SK-N-SH (cell line): ENCODE results near the gene FAM9C. TPM values are rescaled to one million over a fixed set of nuclear protein-coding genes. Genes with fewer than 3 reads are reported as not detected.
A peak's percentile ranks its signal among the peaks of the same experiment; 100 is the strongest.
"Not testable (repeated sequence)": the region's sequence is repeated elsewhere in the genome, so short reads cannot be mapped to it uniquely, and the experiment has no call there.

Experiments used
- CTCF ChIA-PET: fragments of 300-600, 350-600 bp; formaldehyde crosslinking; extraction: SDS; loops from one replicate; lab custom pipeline; 2021; lab: Yijun Ruan, JAX
- POLR2A ChIA-PET: fragments of 350-600 bp; sonication (Branson Sonifier 250); formaldehyde crosslinking; extraction: SDS; loops from one replicate; lab custom pipeline; 2020; ENCODE audit warnings: antibody characterized with exemption, inconsistent platforms; lab: Yijun Ruan, JAX
- DNase-seq: peaks from one replicate; pipeline ENCODE4 v3.0.0; 2012
- H2AFZ ChIP-seq: fragments of 200-600 bp; sonication (generic); 2 replicates; pipeline ENCODE4 v1.8.1; 2016; ENCODE audit warnings: antibody characterized with exemption, mild to moderate bottlenecking, low read depth
- H3F3A ChIP-seq: fragments of 200-600 bp; sonication (generic); replicated peaks from 2 replicates; pipeline ENCODE3; 2016; ENCODE audit warnings: antibody characterized with exemption, mild to moderate bottlenecking; ENCODE audit not compliant: insufficient read depth
- H3K27ac ChIP-seq, 2 experiments: fragments of 200-500 bp in 1 of 2; fragments of 200-600 bp in 1 of 2; sonication (Bioruptor generic) in 1 of 2; sonication (generic), shearing (Covaris generic) in 1 of 2; 2 replicates each; pipeline versions ENCODE4 v1.5.1 to v1.6.1; 2014 to 2016; ENCODE audit warnings: low read depth in 2 of 2, inconsistent platforms in 1 of 2, low read length in 1 of 2, mild to moderate bottlenecking in 1 of 2, mixed read lengths in 1 of 2
- H3K27me3 ChIP-seq: fragments of 200-600 bp; sonication (generic), shearing (Covaris generic); 2 replicates; pipeline ENCODE4 v1.6.1; 2016; ENCODE audit warnings: mixed run types; ENCODE audit not compliant: insufficient read depth
- H3K36me3 ChIP-seq, 2 experiments: fragments of 200-500 bp in 1 of 2; fragments of 200-600 bp in 1 of 2; sonication (Bioruptor generic) in 1 of 2; sonication (generic) in 1 of 2; replicated peaks in 1 of 2; 2 replicates each; pipeline versions ENCODE3 to v1.5.1; 2014 to 2016; ENCODE audit warnings: low read length in 1 of 2, mild to moderate bottlenecking in 1 of 2; ENCODE audit not compliant: insufficient read depth in 2 of 2, control insufficient read depth in 1 of 2
- H3K4me1 ChIP-seq, 2 experiments: fragments of 200-500 bp in 1 of 2; fragments of 200-600 bp in 1 of 2; sonication (Bioruptor generic) in 1 of 2; sonication (generic), shearing (Covaris generic) in 1 of 2; 2 replicates each; pipeline versions ENCODE4 v1.5.1 to v1.6.1; 2014 to 2016; ENCODE audit warnings: low read depth in 1 of 2, low read length in 1 of 2, mixed run types in 1 of 2; ENCODE audit not compliant: insufficient read depth in 2 of 2, control insufficient read depth in 1 of 2
- H3K4me2 ChIP-seq: fragments of 200-600 bp; sonication (generic), shearing (Covaris generic); 2 replicates; pipeline ENCODE4 v1.6.1; 2017; ENCODE audit warnings: mixed run types
- H3K4me3 ChIP-seq, 2 experiments: fragments of 200-500 bp in 1 of 2; fragments of 200-600 bp in 1 of 2; sonication (Bioruptor generic) in 1 of 2; sonication (generic), shearing (Covaris generic) in 1 of 2; 2 replicates each; pipeline versions ENCODE4 v1.5.1 to v1.8.1; 2014 to 2016; ENCODE audit warnings: low read depth in 2 of 2, inconsistent platforms in 1 of 2, low read length in 1 of 2, mild to moderate bottlenecking in 1 of 2, mixed read lengths in 1 of 2, moderate library complexity in 1 of 2
- H3K79me2 ChIP-seq: fragments of 200-600 bp; sonication (generic); 2 replicates; pipeline ENCODE4 v1.8.1; 2017; ENCODE audit warnings: mild to moderate bottlenecking; ENCODE audit not compliant: insufficient read depth
- H3K9ac ChIP-seq: fragments of 200-600 bp; sonication (generic); 2 replicates; pipeline ENCODE4 v1.6.1; 2017; ENCODE audit warnings: mixed run types
- H3K9me2 ChIP-seq: fragments of 200-600 bp; sonication (generic); 2 replicates; pipeline ENCODE4 v1.6.1; 2017; ENCODE audit warnings: mixed run types
- H3K9me3 ChIP-seq: fragments of 200-600 bp; sonication (generic); 2 replicates; pipeline ENCODE4 v1.6.1; 2017; ENCODE audit warnings: mixed run types, mild to moderate bottlenecking, moderate library complexity
- H4K20me1 ChIP-seq: fragments of 200-600 bp; sonication (generic); 2 replicates; pipeline ENCODE4 v1.6.1; 2017; ENCODE audit warnings: mild to moderate bottlenecking, mixed run types; ENCODE audit not compliant: insufficient read depth
- ELF1 ChIP-seq: IDR thresholded peaks from 2 replicates; pipeline ENCODE4 v1.4.0; 2012
- TCF12 ChIP-seq: IDR thresholded peaks from 2 replicates; pipeline ENCODE4 v1.4.0; 2012
- WGBS: methylation state at CpG from one replicate; pipeline ENCODE4 v1.1.6; 2017; ENCODE audit warnings: low lambda C conversion rate; 5-methylcytosine and 5-hydroxymethylcytosine counted together
- polyA plus RNA-seq, 3 experiments: library from polyadenylated mRNA; depleted of rRNA; stranded (reverse); fragments of >200 nt; gene quantifications; 2 replicates each; pipeline ENCODE4 v1.2.3, GENCODE V29; 2012
- TF ChIP-seq, protein P1 (sequence below): IDR thresholded peaks from 2 replicates; pipeline ENCODE4; 2012

FAM9C gene
- polyA plus RNA-seq, 1 of the 3 experiments (the other 2 are of a cell fraction) = 2.6 TPM

DNA sequence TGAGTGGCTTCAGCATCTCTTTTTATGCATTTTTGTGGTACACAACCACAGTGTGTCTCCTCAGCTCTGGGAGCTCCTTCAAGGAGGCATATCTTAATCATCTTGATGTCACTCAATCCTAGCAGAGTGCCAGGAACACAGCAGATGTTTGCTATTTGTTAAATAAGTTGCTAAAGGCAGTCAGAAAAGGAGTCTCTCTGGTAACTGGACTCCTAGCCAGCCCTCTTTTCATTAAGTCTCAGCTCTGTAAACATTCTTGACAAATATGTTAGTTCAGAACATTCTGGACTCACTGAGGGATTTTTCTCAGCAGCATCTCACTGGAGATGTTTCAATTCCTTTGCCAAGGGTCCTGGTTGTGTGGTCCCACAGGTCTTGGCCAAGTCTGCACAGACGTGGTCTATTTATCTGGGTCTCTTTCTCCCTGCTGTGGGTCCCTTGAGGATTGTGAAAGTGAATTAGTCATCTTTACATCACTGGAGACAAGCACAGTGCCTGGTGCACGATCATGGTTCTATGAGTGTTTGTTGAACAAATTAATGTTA lies 20.3 kb upstream of the FAM9C start:
- DNase-seq = no peak
- ChIA-PET CTCF (interaction anchor here (0.6 kb wide), 1 partner anchor 14 kb away, joined by 3 read pairs; no protein-coding TSS in a partner anchor), POLR2A (no interaction called here)
- Histone ChIP-seq H3K36me3 (peaks cover 0 to 4% of the 10 kb centered on the region in 2 experiments), H3K9ac (no peak overlapping the region), H3K79me2 (no peaks in the 10 kb centered on the region), H2AFZ (no peak overlapping the region), H3K4me1 (peaks cover 0 to 11% of the 10 kb centered on the region in 2 experiments; a peak in 3 of 4 replicates), H3F3A (peaks cover 17% of the 10 kb centered on the region), H3K27me3 (no peaks in the 10 kb centered on the region), H4K20me1 (no peaks in the 10 kb centered on the region), H3K4me2 (no peak overlapping the region), H3K4me3 (no peak overlapping the region), H3K9me3 (no peaks in the 10 kb centered on the region; the same call in 1 of the 2 replicates), H3K27ac (peak overlapping the region in 1 of 2 experiments; percentile 50; a peak in 2 of 4 replicates), H3K9me2 (no peaks in the 10 kb centered on the region)
- 49% methylated on average over 2 of the region's 2 CpGs for WGBS
- TF ChIP-seq TCF12 (peak; percentile 36), ELF1 (no peak)
- TF ChIP-seq, protein P1, sequence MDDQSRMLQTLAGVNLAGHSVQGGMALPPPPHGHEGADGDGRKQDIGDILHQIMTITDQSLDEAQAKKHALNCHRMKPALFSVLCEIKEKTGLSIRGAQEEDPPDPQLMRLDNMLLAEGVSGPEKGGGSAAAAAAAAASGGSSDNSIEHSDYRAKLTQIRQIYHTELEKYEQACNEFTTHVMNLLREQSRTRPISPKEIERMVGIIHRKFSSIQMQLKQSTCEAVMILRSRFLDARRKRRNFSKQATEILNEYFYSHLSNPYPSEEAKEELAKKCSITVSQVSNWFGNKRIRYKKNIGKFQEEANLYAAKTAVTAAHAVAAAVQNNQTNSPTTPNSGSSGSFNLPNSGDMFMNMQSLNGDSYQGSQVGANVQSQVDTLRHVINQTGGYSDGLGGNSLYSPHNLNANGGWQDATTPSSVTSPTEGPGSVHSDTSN = peak; percentile 47; the same call in 1 of the 2 replicates

- H3K9me3 ChIP-seq, CTCF ChIA-PET: not testable (repeated sequence)
These were observed 18.7 kb upstream of the FAM9C start for GRCh38 chrX:13063124-13063523.

DNA sequence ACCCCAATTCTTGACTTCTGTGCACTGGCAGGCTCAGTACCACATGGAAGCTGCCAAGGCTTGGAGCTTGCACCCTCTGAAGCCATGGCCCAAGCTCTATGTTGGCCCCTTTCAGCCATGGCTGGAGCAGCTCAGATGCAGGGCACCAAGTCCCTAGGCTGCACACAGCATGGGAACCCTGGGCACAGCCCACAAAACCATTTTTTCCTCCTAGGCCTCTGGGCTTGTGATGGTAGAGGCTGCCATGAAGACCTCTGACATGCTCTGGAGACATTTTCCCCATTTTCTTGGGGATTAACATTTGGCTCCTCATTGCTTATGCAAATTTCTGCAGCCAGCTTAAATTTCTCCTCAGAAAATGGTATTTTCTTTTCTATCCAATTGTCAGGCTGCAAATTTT lies 17.9 kb upstream of the FAM9C start:
- H3K4me2 ChIP-seq, CTCF ChIA-PET, H3K27ac ChIP-seq, H3K36me3 ChIP-seq, H3K27me3 ChIP-seq, H3K79me2 ChIP-seq, H4K20me1 ChIP-seq, H3K4me3 ChIP-seq, POLR2A ChIA-PET, DNase-seq, H3K9me3 ChIP-seq, H2AFZ ChIP-seq, H3K9ac ChIP-seq, H3K9me2 ChIP-seq: not testable (repeated sequence)
- peaks cover 0 to 11% of the 10 kb centered on the region in 2 experiments; a peak in 3 of 4 replicates for H3K4me1 ChIP-seq
- peaks cover 22% of the 10 kb centered on the region for H3F3A ChIP-seq

More at GRCh38 chrX:13063124-13063523, 18.7 kb upstream of the FAM9C start:
- H3K4me2 ChIP-seq, DNase-seq, H4K20me1 ChIP-seq, POLR2A ChIA-PET, H3K36me3 ChIP-seq, H3K9ac ChIP-seq, H3K27me3 ChIP-seq, H3K27ac ChIP-seq, H3K4me3 ChIP-seq, H3K9me2 ChIP-seq, H3K79me2 ChIP-seq, H2AFZ ChIP-seq: not testable (repeated sequence)
- Histone ChIP-seq H3K4me1 (peaks cover 0 to 11% of the 10 kb centered on the region in 2 experiments; a peak in 3 of 4 replicates), H3F3A (peaks cover 22% of the 10 kb centered on the region)
- WGBS = 44% methylated on average over 2 of the region's 2 CpGs

- H3K4me1 ChIP-seq = peaks cover 0 to 11% of the 10 kb centered on the region in 2 experiments; a peak in 3 of 4 replicates
- H3K27ac ChIP-seq = peak overlapping the region in 1 of 2 experiments; percentile 71; a peak in 2 of 4 replicates
- 60% methylated on average over 4 of the region's 4 CpGs for WGBS
- H3K9me2 ChIP-seq, H2AFZ ChIP-seq, H3K79me2 ChIP-seq, POLR2A ChIA-PET, H3K36me3 ChIP-seq, H3K27me3 ChIP-seq, H3K9me3 ChIP-seq, H3K4me3 ChIP-seq, H4K20me1 ChIP-seq, DNase-seq, H3K4me2 ChIP-seq, H3K9ac ChIP-seq: not testable (repeated sequence)
- CTCF ChIA-PET = interaction anchor here (0.6 kb wide), 1 partner anchor 114 kb away, joined by 3 read pairs; no protein-coding TSS in a partner anchor
- peaks cover 22% of the 10 kb centered on the region for H3F3A ChIP-seq
These were observed 16.8 kb upstream of the FAM9C start for GRCh38 chrX:13061215-13061708.
